GM18870 (cell line): Measurements from ENCODE around the gene MCEMP1.
A peak's percentile ranks its signal among the peaks of the same experiment; 100 is the strongest.

Source experiments
- ATAC-seq: cut with Tn5 transposase; IDR thresholded peaks from one replicate; pipeline ENCODE4 v1.9.1; 2021; ENCODE audit warnings: moderate library complexity; ENCODE audit not compliant: unreplicated experiment

MCEMP1 gene, protein sequence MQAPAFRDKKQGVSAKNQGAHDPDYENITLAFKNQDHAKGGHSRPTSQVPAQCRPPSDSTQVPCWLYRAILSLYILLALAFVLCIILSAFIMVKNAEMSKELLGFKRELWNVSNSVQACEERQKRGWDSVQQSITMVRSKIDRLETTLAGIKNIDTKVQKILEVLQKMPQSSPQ

GRCh38 chr19:7676854-7677253 is at the start of gene MCEMP1:
Gene MCEMP1, plus strand, starts transcription at chr19:7677090. Its CDS starts 31 bp downstream, at chr19:7677121.
- ATAC-seq: no peak

- no peak for ATAC-seq
Observed at GRCh38 chr19:7627166-7627565, 49.7 kb upstream of the MCEMP1 start.

DNA sequence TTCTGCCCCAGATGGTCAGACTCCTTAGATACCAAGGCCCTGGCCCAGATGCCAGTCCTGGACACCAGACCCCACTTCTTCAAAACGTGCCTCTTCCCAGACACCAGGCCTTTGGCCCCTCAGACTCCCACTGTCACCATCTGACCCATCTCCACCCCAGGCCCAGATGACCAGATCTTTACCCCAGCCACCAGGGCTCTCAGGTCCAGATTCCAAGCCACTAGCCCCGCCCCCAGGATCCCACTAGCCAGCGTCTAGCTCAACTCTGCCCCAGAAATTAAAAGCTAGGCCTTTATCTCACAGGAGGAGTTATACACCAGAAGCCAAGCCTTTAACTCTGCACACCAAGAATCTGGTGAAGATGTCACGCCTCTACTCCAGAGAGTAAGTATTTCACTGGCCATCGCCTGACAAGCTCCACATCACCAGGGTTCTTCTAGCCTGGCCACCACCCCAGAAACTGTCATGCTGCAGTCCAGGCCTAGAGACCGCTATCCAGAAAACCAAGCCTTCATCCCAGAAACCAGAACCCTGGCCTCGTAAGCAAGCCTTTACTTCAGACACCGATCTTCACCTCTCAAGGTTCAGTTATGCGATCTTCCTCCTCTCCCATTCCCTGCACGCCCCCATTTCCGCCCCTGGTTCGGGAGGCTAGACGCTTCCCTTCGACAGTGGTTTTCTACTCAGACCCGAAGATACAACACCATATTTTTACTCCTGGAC is 48.1 kb upstream of the MCEMP1 start:
- no peak for ATAC-seq

GRCh38 chr19:7629347-7630054 is 47.4 kb upstream of the MCEMP1 start, which contains the start of the genes PET100 and XAB2:
Gene PET100, plus strand, starts transcription at chr19:7629793. Its CDS starts 41 bp downstream, at chr19:7629834.
Gene XAB2, minus strand, starts transcription at chr19:7629545. Its CDS starts 18 bp downstream, at chr19:7629527.
- peak; percentile 79 for ATAC-seq

- ATAC-seq: no peak
Observed at GRCh38 chr19:7631577-7631976, 45.3 kb upstream of the MCEMP1 start.

DNA sequence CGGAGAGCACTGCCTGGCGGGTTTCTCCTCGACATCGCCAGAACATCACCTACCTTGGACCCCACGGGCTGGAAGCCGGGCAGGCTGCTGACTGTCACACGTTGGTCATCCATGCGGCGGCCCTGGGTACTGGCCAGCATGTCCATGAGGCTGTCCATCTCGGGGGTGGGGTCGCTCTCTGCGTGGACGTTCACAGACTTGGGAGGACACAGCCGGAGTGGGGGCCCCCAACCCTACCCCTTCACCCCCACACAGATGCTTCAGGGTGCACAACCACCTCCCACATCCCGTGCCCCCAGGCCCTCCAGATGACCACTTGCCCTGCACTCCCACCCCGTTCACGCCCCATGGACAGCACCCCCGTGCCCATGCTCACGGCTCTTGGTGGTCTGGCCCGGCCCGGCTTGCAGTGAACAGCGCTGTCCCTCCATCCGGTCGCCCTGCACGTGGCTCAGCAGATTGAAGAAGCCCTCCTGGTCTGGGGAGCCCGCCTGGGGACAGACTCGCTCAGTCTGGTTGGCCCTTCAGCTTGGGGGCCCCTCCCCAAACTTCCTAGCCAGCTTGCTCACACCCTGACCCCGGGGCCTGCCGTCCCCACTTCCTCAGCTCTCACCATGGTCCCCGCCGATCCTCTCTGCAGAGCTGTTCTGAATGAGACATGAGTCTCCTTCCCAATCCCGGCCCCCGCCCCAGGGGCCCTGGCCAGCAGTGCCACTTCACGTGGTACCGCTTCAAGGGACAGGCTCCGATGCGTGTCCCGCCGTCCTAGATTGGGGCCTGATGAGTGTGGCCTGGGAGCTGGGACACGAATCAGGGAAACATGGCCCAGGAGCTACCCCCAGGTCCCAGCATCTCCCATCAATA is 44.3 kb upstream of the MCEMP1 start:
- no peak for ATAC-seq

DNA sequence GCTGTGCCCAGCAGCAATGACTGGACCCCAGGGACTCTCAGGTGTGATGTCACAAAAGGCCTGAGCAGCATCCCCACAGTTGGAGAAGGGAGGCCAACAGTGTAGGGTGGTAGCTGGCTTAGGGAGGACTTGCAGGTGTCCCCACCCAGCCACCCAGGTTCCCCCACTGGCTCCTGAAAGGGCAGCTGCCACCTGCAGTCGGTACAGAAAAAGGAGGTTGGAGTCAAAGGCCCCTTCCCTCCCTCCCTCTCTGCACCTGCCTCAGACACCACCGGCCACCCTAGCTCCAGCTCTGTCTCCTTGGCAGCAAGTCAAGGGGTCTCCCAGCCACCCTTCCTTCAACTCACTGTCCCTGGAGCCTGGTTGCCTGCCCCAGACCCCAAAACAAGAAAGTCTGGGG is 43.2 kb upstream of the MCEMP1 start, which contains the start of gene PCP2:
PCP2 (minus strand) TSS at position 22 of the 400 bp plus-strand sequence. CDS start 262 bp downstream, outside the sequence.
- no peak for ATAC-seq

DNA sequence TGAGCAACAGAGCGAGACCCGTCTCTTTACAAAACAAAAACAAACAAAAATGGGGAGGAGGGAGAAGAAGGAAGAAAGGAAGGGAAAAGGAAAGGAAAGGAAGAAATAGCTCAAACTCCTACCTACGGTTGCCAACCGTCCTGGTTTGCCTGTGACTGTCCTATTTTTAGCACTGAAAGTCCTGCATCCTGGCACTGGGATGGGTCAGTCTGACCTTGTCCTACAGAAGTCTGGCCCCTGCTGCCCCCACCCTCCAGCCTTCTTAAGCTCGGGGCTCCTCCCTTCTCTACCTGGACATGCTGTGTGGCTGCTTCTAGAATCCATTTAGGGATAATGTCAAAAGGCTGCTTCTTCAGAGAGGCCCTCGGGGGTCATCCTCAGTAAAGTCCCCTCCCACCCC is 41.2 kb upstream of the MCEMP1 start:
- ATAC-seq: no peak

DNA sequence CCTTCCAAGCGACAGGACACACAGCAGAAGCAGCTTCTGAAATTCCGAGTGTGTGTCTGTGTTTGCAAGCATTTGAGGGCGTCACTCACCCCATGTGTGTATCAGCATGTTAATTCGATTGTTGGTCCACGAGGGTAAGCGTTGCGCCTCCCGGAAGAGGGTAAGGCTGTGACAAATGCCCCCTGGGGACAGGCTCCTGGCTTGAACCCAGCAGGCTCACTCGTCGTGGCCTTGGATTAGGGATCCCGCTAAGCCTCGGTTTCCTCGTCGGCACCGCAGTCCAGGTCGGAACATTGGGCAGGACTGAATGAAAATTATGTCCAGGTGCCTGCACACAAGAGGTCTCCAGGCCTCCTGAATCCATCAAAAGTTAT is 40.6 kb upstream of the MCEMP1 start:
- no peak for ATAC-seq

DNA sequence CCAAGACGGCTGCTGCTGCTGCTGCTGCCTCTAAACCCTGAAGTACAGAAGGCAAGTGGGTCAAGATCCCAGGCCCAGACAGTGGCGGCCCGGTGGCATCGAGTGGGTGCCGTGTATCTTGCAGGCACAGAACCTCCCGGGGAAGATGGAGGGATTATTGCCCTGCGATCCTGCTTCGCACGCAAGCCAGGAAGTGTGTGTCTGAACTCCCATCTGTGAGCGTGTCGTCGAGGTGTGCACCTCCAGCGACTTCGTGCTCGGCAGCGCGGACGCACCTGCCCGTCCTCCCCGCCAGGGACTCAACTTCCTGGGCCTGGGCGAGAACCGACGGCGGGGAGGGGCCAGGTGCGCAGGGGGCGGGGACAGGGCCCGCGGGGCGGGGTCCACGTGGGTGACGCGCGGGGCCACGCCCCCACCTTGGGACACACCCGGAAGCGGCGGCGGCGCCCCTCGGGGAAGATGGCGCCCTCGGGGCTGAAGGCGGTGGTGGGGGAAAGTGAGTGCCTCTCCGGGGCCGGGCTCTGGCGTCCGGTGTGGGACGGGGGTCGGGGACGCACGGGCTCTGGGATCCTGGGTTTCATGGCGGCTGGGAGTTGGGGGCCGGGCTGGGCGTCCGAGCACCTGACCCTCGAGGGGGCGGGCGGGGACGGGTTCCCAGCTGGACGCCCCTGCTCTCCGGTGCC is 40.1 kb upstream of the MCEMP1 start, which contains the start of gene STXBP2:
STXBP2 (plus strand) TSS at position 420 of the 683 bp plus-strand sequence; CDS start at position 460, 40 bp downstream.
- no peak for ATAC-seq

DNA sequence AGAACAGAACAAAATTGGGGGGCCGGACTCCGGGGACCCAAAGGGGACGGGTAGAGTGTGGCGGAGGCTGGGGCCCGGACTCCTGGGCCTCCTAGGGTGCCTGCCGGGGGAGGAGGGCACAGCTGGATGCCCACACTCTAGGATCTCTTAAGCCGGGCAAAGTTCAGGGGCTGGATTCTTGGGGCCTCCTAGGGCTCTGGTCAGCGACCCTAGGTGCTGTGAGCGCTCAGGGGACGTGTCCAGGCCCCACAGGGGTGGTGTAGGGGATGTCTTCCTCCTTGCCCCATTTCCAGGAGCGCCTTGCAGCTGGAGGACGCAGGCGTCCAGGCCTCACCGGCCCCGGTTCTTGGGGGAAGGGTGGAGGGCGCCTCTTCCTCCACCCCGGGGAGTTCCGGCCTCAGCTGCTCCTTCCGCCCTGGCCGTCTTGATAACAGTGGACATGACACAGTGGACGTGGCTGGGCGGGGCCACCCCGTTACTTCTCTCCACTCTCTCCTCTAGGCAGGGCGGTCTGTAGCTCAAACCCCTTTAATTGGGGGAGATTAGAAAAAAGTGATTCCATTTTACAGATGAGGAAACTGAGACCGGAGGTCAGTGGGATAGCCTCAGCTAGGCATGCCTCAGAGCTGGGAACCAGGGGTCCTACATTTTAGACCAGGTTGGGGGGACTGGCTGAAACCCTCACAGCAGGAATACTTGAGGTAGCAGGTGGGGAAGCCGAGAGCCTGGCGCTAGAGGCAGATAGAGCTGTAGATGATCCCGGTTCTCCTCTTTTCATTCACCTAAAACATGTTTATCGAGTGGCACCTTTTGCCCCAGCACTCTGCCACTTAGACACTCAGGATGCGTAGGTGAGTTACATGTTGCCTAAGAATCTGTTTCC is 39.3 kb upstream of the MCEMP1 start:
- ATAC-seq: no peak

- no peak for ATAC-seq
Observed at GRCh38 chr19:7638802-7639465, 38.0 kb upstream of the MCEMP1 start.

DNA sequence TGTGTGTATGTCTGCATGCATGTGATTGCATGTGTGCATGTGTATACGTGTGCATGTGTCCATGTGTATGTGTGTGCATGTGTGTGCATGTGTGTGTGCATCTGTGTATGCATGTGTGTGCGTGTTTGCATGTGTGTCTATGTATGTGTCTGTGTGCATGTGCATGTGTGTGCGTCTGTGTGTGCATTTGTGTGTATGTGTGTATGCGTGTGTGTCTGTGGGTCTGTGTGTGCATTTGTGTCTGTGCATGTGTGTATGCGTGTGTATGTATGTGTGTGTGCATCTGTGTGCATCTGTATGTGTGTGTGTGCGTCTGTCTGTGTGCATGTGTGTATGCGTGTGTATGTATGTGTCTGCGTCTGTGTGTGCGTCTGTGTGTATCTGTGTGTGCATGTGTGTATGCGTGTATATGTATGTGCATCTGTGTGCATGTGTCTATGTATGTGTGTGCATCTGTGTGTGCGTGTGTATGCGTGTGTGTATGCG is 37.0 kb upstream of the MCEMP1 start:
- ATAC-seq: no peak

DNA sequence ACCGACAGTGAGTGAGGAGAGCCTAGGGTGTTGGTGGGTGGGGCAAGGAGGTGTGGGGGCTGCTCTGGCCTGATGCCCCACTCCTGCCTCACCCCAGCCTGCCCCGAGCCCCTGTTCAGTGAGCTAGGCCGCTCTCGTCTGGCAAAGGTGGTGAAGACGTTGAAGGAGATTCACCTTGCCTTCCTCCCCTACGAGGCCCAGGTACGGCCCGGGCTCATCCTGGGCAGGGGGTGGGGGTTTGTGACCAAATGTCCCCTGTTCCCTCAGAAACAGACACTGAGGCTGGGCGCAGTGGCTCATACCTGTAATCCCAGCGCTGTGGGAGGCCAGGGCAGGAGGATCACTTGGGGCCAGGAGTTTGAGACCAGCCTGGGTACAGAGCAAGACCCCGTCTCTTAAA is 36.1 kb upstream of the MCEMP1 start:
- ATAC-seq: no peak

GRCh38 chr19:7641290-7642276 is 35.3 kb upstream of the MCEMP1 start:
- ATAC-seq: no peak

DNA sequence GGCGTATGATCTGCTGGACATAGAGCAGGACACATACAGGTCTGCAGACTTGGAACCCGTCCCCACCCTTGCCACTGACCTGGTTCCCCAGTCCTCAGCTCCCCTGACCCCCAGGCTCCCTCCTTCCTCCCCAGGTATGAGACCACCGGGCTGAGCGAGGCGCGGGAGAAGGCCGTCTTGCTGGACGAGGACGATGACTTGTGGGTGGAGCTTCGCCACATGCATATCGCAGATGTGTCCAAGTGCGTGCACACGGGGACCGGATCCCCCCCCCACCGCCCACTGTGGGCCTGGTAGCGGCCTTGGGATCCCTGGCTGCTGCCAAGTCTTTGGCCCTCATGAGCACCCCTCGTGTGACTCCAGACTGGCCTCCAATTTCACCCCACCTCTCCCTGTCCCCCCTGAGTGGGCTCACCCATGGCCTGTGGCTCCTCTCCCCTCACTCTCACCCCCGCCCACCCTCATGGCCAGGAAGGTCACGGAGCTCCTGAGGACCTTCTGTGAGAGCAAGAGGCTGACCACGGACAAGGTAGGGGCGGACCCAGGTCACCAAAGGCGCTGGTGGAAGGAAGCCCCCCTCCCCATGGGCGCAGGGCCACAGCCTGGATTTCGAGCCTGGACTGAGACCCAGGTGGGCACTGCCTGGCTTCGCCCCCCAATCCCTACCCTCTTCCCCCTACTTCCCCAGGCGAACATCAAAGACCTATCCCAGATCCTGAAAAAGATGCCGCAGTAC is 34.4 kb upstream of the MCEMP1 start:
- ATAC-seq: no peak

DNA sequence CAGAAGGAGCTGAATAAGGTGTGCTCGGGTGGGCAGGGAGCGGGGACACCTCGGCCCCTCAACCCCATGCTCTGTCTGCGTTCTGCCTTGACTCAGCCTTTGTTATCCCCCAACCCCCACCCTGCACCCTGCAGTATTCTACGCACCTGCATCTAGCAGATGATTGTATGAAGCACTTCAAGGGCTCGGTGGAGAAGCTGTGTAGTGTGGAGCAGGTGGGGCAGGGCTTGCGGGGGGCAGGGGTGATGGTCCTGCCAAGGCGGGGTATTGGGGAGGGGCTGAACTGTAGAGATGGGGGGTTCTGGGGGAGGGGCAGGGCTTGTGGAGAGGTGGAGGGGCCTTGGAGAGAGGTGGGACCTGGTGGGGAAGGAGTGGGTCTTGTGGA is 33.9 kb upstream of the MCEMP1 start:
- ATAC-seq: no peak
